Measurements from ENCODE around the gene PACSIN1. TPM values are rescaled to one million over a fixed set of nuclear protein-coding genes. Genes with fewer than 3 reads are reported as not detected.

Gene PACSIN1
- total and polyA plus RNA-seq, 12 donors, result 0.77 to 11.2 (median 5.9) TPM

DNA sequence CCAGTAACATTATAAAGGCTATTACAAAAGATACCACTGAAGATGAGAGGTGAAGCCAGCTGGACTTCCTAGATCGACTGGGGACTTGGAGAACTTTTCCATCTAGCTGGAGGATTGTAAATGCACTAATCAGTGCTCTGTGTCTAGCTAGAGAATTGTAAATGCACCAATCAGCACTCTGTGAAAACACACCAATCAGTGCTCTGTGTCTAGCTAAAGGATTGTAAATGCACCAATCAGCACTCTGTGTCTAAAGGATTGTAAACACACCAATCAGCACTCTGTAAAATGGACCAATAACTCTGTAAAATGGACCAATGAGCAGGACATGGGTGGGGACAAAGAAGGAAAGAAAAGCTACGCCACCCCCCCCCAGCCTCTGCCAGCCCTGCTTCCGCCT is 26.4 kb upstream of the PACSIN1 start:
- no peak for ATAC-seq
- no peaks in the 10 kb centered on the region for H3K4me1 ChIP-seq
- 92 to 95% methylated on average over 2 to 3 of the region's 3 CpGs for WGBS, 2 donors
- TF ChIP-seq, protein P1, sequence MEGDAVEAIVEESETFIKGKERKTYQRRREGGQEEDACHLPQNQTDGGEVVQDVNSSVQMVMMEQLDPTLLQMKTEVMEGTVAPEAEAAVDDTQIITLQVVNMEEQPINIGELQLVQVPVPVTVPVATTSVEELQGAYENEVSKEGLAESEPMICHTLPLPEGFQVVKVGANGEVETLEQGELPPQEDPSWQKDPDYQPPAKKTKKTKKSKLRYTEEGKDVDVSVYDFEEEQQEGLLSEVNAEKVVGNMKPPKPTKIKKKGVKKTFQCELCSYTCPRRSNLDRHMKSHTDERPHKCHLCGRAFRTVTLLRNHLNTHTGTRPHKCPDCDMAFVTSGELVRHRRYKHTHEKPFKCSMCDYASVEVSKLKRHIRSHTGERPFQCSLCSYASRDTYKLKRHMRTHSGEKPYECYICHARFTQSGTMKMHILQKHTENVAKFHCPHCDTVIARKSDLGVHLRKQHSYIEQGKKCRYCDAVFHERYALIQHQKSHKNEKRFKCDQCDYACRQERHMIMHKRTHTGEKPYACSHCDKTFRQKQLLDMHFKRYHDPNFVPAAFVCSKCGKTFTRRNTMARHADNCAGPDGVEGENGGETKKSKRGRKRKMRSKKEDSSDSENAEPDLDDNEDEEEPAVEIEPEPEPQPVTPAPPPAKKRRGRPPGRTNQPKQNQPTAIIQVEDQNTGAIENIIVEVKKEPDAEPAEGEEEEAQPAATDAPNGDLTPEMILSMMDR (IDR thresholded peaks at IDR 0.05), result no peak
- no peaks in the 10 kb centered on the region for H3K27me3 ChIP-seq
- no peak overlapping the region for H3K27ac ChIP-seq
- peaks cover 0 to 6% (median 0%) of the 10 kb centered on the region in 11 donors for H3K9me3 ChIP-seq
- DNase-seq, result no peak
- H3K4me3 ChIP-seq, result no peak overlapping the region
- intact Hi-C loops (cut with DNase I), result no loop called here
- no peaks in the 10 kb centered on the region for H3K36me3 ChIP-seq

DNA sequence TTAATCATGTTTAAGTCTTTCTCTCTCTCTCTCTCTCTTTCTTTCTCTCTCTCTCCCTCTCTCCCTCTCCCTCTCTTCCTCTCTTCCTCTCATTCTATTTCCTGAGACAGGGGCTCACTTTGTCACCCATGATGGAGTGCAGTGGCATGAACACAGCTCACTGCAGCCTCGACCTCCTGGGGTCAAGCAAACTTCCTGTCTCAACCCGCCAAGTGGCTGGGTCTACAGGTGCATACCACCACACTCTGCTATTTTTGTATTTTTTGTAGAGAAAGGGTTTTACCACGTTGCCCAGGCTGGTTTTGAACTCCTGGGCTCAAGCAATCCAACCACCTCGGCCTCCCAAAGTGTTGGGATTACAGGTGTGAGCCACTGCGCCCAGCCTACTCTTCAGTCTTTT is 24.4 kb upstream of the PACSIN1 start:
- 73 to 76% methylated on average over 5 of the region's 5 CpGs for WGBS, 2 donors
- intact Hi-C loops (cut with DNase I), result no loop called here
- TF ChIP-seq, protein P1 (IDR thresholded peaks at IDR 0.05), result no peak

GRCh38 chr6:34445313-34445860 is 20.5 kb upstream of the PACSIN1 start:
- intact Hi-C loops (cut with DNase I), result no loop called here
- 71 to 76% methylated on average over 4 of the region's 4 CpGs for WGBS, 2 donors
- no peak overlapping the region for H3K4me3 ChIP-seq
- H3K36me3 ChIP-seq, result no peaks in the 10 kb centered on the region
- TF ChIP-seq, protein P1 (IDR thresholded peaks at IDR 0.05), result no peak
- ATAC-seq, result no peak
- H3K4me1 ChIP-seq, result no peaks in the 10 kb centered on the region
- H3K27me3 ChIP-seq, result no peaks in the 10 kb centered on the region
- H3K27ac ChIP-seq, result no peak overlapping the region
- no peak for DNase-seq
- no peaks in the 10 kb centered on the region for H3K9me3 ChIP-seq

More for the DNA sequence above, 24.4 kb upstream of the PACSIN1 start:
- DNase-seq (no peak), ATAC-seq (no peak)
- no peaks in the 10 kb centered on the region for H3K4me1 ChIP-seq
- no peak overlapping the region for H3K4me3 ChIP-seq
- no peaks in the 10 kb centered on the region for H3K36me3 ChIP-seq
- H3K27ac ChIP-seq, result no peak overlapping the region
- H3K27me3 ChIP-seq, result no peaks in the 10 kb centered on the region
- peaks cover 0 to 6% (median 0%) of the 10 kb centered on the region in 11 donors for H3K9me3 ChIP-seq

DNA sequence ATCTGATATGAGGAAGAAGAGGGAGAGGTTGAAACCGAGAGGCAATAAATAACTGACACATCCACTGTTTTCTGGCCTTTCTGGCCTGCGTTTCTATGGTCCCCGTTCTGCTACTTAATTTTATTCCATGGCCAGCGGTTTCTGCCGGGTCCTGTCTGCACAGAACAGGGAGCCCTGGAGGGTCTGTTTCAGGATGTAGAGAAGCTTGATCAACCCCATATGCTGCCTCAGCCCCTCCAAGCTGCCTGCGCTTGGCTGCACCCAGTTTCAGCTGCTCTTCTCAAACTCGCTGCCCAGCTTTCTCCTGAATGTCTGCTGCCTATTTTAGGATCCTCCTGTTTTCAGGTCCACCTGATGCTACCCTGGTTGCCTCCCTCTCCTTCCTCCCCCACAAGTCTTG is 18.5 kb upstream of the PACSIN1 start:
- Histone ChIP-seq H3K9me3 (peaks cover 0 to 10% (median 0%) of the 10 kb centered on the region in 11 donors), H3K4me3 (no peak overlapping the region), H3K27ac (no peak overlapping the region), H3K36me3 (no peaks in the 10 kb centered on the region), H3K4me1 (no peaks in the 10 kb centered on the region), H3K27me3 (no peaks in the 10 kb centered on the region)
- intact Hi-C loops (cut with DNase I), result no loop called here
- ATAC-seq, result no peak
- TF ChIP-seq, protein P1 (IDR thresholded peaks at IDR 0.05), result no peak
- 72 to 76% methylated on average over 7 of the region's 7 CpGs for WGBS, 2 donors
- no peak for DNase-seq
